Lower leg skin (tissue), 3 donors: ENCODE results near the gene CNTNAP5.

Experiments used
- POLR2A ChIP-seq, 2 donors: fragments of 450-650 bp; IDR thresholded peaks; one replicate each; pipeline ENCODE4 v1.6.1; 2016 to 2017; ENCODE audit warnings: antibody characterized with exemption in 2 of 2, mild to moderate bottlenecking in 1 of 2, moderate library complexity in 1 of 2
- TF ChIP-seq, protein P1 (sequence below), 3 donors: fragments of 450-650 bp; IDR thresholded peaks; one replicate each; pipeline ENCODE4 v1.5.1; 2016; ENCODE audit warnings: antibody characterized with exemption in 3 of 3, mild to moderate bottlenecking in 3 of 3, moderate library complexity in 2 of 3

GRCh38 chr2:124151691-124152090, 126.6 kb downstream of the CNTNAP5 start:
- TF ChIP-seq, protein P1, sequence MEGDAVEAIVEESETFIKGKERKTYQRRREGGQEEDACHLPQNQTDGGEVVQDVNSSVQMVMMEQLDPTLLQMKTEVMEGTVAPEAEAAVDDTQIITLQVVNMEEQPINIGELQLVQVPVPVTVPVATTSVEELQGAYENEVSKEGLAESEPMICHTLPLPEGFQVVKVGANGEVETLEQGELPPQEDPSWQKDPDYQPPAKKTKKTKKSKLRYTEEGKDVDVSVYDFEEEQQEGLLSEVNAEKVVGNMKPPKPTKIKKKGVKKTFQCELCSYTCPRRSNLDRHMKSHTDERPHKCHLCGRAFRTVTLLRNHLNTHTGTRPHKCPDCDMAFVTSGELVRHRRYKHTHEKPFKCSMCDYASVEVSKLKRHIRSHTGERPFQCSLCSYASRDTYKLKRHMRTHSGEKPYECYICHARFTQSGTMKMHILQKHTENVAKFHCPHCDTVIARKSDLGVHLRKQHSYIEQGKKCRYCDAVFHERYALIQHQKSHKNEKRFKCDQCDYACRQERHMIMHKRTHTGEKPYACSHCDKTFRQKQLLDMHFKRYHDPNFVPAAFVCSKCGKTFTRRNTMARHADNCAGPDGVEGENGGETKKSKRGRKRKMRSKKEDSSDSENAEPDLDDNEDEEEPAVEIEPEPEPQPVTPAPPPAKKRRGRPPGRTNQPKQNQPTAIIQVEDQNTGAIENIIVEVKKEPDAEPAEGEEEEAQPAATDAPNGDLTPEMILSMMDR (IDR thresholded peaks at IDR 0.05): no peak
- no peak for TF ChIP-seq POLR2A (IDR thresholded peaks at IDR 0.05)
